CD4-positive, alpha-beta T cell treated with Interleukin-12 subunit alpha and Interleukin-12 subunit beta, for 1 hour (primary cell): ENCODE measurements around the gene FLT4.
"Not testable (repeated sequence)": the region's sequence is repeated elsewhere in the genome, so short reads cannot be mapped to it uniquely, and the experiment has no call there.

Source experiments
- DNase-seq: peaks from one replicate; pipeline ENCODE4 v3.0.0-alpha.2; 2020

FLT4 gene

GRCh38 chr5:180669661-180670060 lies 20.3 kb upstream of the FLT4 start:
- DNase-seq, result no peak

- no peak for DNase-seq
Measured at GRCh38 chr5:180668835-180669596, 19.6 kb upstream of the FLT4 start.

- DNase-seq, result no peak
Measured at GRCh38 chr5:180666812-180667211, 17.4 kb upstream of the FLT4 start.

- no peak for DNase-seq
Measured at GRCh38 chr5:180665682-180666404, 16.4 kb upstream of the FLT4 start.

GRCh38 chr5:180658774-180659564 lies 9.6 kb upstream of the FLT4 start:
- DNase-seq, result no peak

- not testable (repeated sequence) for DNase-seq
Measured at GRCh38 chr5:180655243-180655642, 5.8 kb upstream of the FLT4 start.

GRCh38 chr5:180652771-180653170 lies 3.4 kb upstream of the FLT4 start:
- DNase-seq, result no peak

GRCh38 chr5:180652346-180652745 lies 2.9 kb upstream of the FLT4 start:
- DNase-seq, result no peak

GRCh38 chr5:180648658-180649296 lies 623 bp downstream of the FLT4 start:
- DNase-seq, result peak; percentile 14

- no peak for DNase-seq
Measured at GRCh38 chr5:180647941-180648500, 1.4 kb downstream of the FLT4 start.

GRCh38 chr5:180647465-180647864 lies 1.9 kb downstream of the FLT4 start:
- DNase-seq, result no peak

- DNase-seq, result no peak
Measured at GRCh38 chr5:180646963-180647305, 2.5 kb downstream of the FLT4 start.

GRCh38 chr5:180646289-180646962 lies 3.0 kb downstream of the FLT4 start:
- no peak for DNase-seq

GRCh38 chr5:180645274-180646204 lies 3.9 kb downstream of the FLT4 start:
- DNase-seq, result no peak

- DNase-seq, result no peak
Measured at GRCh38 chr5:180644825-180645273, 4.6 kb downstream of the FLT4 start.

- DNase-seq, result no peak
Measured at GRCh38 chr5:180644129-180644824, 5.1 kb downstream of the FLT4 start.

- no peak for DNase-seq
Measured at GRCh38 chr5:180643191-180643851, 6.1 kb downstream of the FLT4 start.

GRCh38 chr5:180642779-180643178 lies 6.6 kb downstream of the FLT4 start:
- DNase-seq, result no peak

- DNase-seq, result no peak
Measured at GRCh38 chr5:180642181-180642775, 7.1 kb downstream of the FLT4 start.

GRCh38 chr5:180641566-180641900 lies 7.9 kb downstream of the FLT4 start:
- DNase-seq, result no peak
